Neuronal stem cell (in vitro differentiated cells): ENCODE measurements around the gene WNT2.

ENCODE experiments used
- DNase-seq: peaks from one replicate; pipeline ENCODE4 v3.0.0-alpha.2; 2013; ENCODE audit warnings: low spot score
- H2AFZ ChIP-seq: one replicate; pipeline ENCODE4 v1.6.1; 2013; ENCODE audit warnings: mild to moderate bottlenecking, low read length, inconsistent platforms
- H2AK5ac ChIP-seq: 2 replicates; pipeline ENCODE4 v1.6.1; 2013; ENCODE audit warnings: low read depth, mild to moderate bottlenecking, inconsistent platforms, low read length, moderate library complexity, mixed read lengths
- H2BK120ac ChIP-seq: 2 replicates; pipeline ENCODE4 v1.6.1; 2013; ENCODE audit warnings: low read depth, mild to moderate bottlenecking, inconsistent platforms, low read length, moderate library complexity, mixed read lengths
- H2BK12ac ChIP-seq: one replicate; pipeline ENCODE4 v1.6.1; 2013; ENCODE audit warnings: low read length, inconsistent platforms
- H2BK15ac ChIP-seq: 2 replicates; pipeline ENCODE4 v1.6.1; 2013; ENCODE audit warnings: mild to moderate bottlenecking, low read length, inconsistent platforms, mixed read lengths
- H2BK5ac ChIP-seq: one replicate; pipeline ENCODE4 v1.6.1; 2013; ENCODE audit warnings: inconsistent platforms, mild to moderate bottlenecking, low read length, moderate library complexity
- H3K14ac ChIP-seq: one replicate; pipeline ENCODE4 v1.6.1; 2013; ENCODE audit warnings: low read length, inconsistent platforms
- H3K18ac ChIP-seq: 2 replicates; pipeline ENCODE4 v1.6.1; 2013; ENCODE audit warnings: low read length, inconsistent platforms
- H3K23ac ChIP-seq: 2 replicates; pipeline ENCODE4 v1.6.1; 2013; ENCODE audit warnings: low read depth, mild to moderate bottlenecking, mixed read lengths, low read length, inconsistent platforms; ENCODE audit not compliant: poor library complexity
- H3K27ac ChIP-seq: replicated peaks from 3 replicates; pipeline ENCODE4 v1.5.1; 2013; ENCODE audit warnings: low read length, inconsistent platforms
- H3K27me3 ChIP-seq, 3 experiments: 2 replicates each; pipeline ENCODE4 v1.6.1; 2013; ENCODE audit warnings: low read length in 3 of 3, mild to moderate bottlenecking in 2 of 3, inconsistent platforms in 1 of 3, low read depth in 1 of 3, mixed read lengths in 1 of 3, moderate library complexity in 1 of 3; ENCODE audit not compliant: control insufficient read depth in 3 of 3, insufficient read depth in 3 of 3
- H3K36me3 ChIP-seq, 2 donors: replicated peaks in 1 of 2; 2 replicates each; pipeline ENCODE4 v1.6.1; 2013; ENCODE audit warnings: low read length in 2 of 2; ENCODE audit not compliant: control insufficient read depth in 2 of 2, insufficient read depth in 2 of 2
- H3K4ac ChIP-seq: 2 replicates; pipeline ENCODE4 v1.6.1; 2013; ENCODE audit warnings: inconsistent platforms, mild to moderate bottlenecking, low read length, moderate library complexity
- H3K4me1 ChIP-seq, 2 donors: 1 replicate in 1 of 2; 2 replicates in 1 of 2; pipeline ENCODE4 v1.6.1; 2013; ENCODE audit warnings: low read length in 2 of 2, low read depth in 1 of 2; ENCODE audit not compliant: control insufficient read depth in 2 of 2, insufficient read depth in 1 of 2
- H3K4me2 ChIP-seq: one replicate; pipeline ENCODE4 v1.6.1; 2013; ENCODE audit warnings: mild to moderate bottlenecking, low read length, inconsistent platforms; ENCODE audit not compliant: insufficient read depth, poor library complexity, severe bottlenecking
- H3K4me3 ChIP-seq, 2 donors: 2 replicates each; pipeline ENCODE4 v1.5.1; 2013; ENCODE audit warnings: low read length in 2 of 2, mild to moderate bottlenecking in 2 of 2, inconsistent platforms in 1 of 2, moderate library complexity in 1 of 2
- H3K79me1 ChIP-seq: one replicate; pipeline ENCODE4 v1.6.1; 2013; ENCODE audit warnings: low read depth, mild to moderate bottlenecking, inconsistent platforms, low read length, moderate library complexity
- H3K9ac ChIP-seq: one replicate; pipeline ENCODE4 v1.6.1; 2013; ENCODE audit warnings: mild to moderate bottlenecking, low read depth, low read length, inconsistent platforms; ENCODE audit not compliant: poor library complexity
- H3K9me3 ChIP-seq, 2 donors: replicated peaks in 1 of 2; 2 replicates each; pipeline versions ENCODE3 to v1.6.1; 2013; ENCODE audit warnings: low read length in 2 of 2, mild to moderate bottlenecking in 2 of 2, inconsistent platforms in 1 of 2, low read depth in 1 of 2, mixed read lengths in 1 of 2, moderate library complexity in 1 of 2; ENCODE audit not compliant: control insufficient read depth in 2 of 2, insufficient read depth in 1 of 2
- H4K8ac ChIP-seq: one replicate; pipeline ENCODE4 v1.6.1; 2013; ENCODE audit warnings: low read depth, mild to moderate bottlenecking, inconsistent platforms, low read length, moderate library complexity
- H4K91ac ChIP-seq: one replicate; pipeline ENCODE4 v1.6.1; 2013; ENCODE audit warnings: low read length, low read depth, mild to moderate bottlenecking, inconsistent platforms; ENCODE audit not compliant: poor library complexity
- WGBS, 2 donors: extraction: QIAGEN DNeasy Blood & Tissue Kit; methylation state at CpG; one replicate each; pipeline ENCODE4 v1.1.7; 2013; ENCODE audit warnings: missing lambda C conversion rate in 2 of 2, mixed read lengths in 1 of 2; ENCODE audit not compliant: insufficient read length in 2 of 2, insufficient replicate concordance in 1 of 2; ENCODE audit errors: extremely low coverage in 2 of 2; 5-methylcytosine and 5-hydroxymethylcytosine counted together

Gene WNT2

DNA sequence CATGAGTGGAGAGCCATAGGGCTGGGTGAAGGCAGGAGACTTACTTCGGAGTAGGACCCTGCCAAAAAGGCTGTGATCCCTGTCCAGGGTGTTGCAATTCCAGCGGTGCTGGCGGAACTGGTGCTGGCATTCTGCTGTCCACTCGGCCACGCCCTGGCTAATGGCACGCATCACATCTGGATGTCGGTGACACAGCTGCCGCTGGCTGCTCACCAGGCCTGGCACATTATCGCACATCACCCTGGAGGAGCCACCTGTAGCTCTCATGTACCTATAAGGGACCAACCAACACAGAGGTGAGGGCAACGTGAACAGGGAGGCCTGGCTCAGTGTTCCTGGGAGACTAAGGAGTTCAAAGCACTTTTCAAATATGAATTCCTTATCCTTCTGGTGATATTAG, 2.3 kb downstream of the WNT2 start:
- Histone ChIP-seq H4K91ac (no peak overlapping the region), H3K18ac (no peak overlapping the region), H3K4me1 (peaks cover 5 to 13% of the 10 kb centered on the region in 2 donors), H3K9ac (no peak overlapping the region), H3K36me3 (no peaks in the 10 kb centered on the region), H3K27ac (no peak overlapping the region), H3K4me2 (no peak overlapping the region), H2BK5ac (no peak overlapping the region), H2AFZ (no peak overlapping the region), H2BK120ac (no peak overlapping the region), H2AK5ac (no peak overlapping the region), H3K14ac (no peak overlapping the region), H4K8ac (no peak overlapping the region), H3K4me3 (no peak overlapping the region), H2BK15ac (no peak overlapping the region), H3K4ac (no peak overlapping the region), H2BK12ac (no peak overlapping the region), H3K9me3 (no peaks in the 10 kb centered on the region), H3K27me3 (peaks cover 19 to 95% (median 51%) of the 10 kb centered on the region in 3 experiments), H3K23ac (no peak overlapping the region), H3K79me1 (no peaks in the 10 kb centered on the region)
- DNase-seq: no peak
- no CpG with 5 or more reads among the region's 10 CpGs for WGBS, 2 donors

DNA sequence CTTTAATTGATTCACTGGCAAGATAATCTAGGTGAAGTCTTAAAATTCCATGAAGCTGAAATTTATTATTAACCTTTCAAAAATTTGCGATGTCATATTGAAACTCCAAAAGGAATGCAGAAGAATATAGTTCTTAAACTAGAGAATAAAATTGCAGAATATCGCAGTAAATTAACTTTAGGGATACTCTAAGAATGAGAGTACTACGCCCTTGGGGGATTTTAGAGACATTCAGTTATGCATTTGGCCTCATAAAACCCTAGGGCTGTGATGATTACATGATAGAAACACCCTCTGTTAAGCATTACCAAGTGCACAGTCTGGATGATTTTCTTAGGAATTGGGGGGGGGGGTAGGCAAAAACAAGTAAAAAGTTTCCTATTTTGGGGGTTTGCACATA, 3.7 kb downstream of the WNT2 start:
- Histone ChIP-seq H2AFZ (no peak overlapping the region), H3K9me3 (no peaks in the 10 kb centered on the region), H4K8ac (no peak overlapping the region), H3K4me2 (no peak overlapping the region), H2AK5ac (no peak overlapping the region), H3K79me1 (no peaks in the 10 kb centered on the region), H2BK120ac (no peak overlapping the region), H3K27me3 (peaks cover 13 to 84% (median 38%) of the 10 kb centered on the region in 3 experiments), H3K4me1 (peaks cover 5 to 8% of the 10 kb centered on the region in 2 donors), H3K18ac (no peak overlapping the region), H3K27ac (no peak overlapping the region), H3K9ac (no peak overlapping the region), H2BK12ac (no peak overlapping the region), H2BK15ac (no peak overlapping the region), H3K4me3 (no peak overlapping the region), H3K14ac (no peak overlapping the region), H3K4ac (no peak overlapping the region), H3K23ac (no peak overlapping the region), H2BK5ac (no peak overlapping the region), H4K91ac (no peak overlapping the region), H3K36me3 (no peaks in the 10 kb centered on the region)
- no CpG with 5 or more reads among the region's 3 CpGs for WGBS, 2 donors
- DNase-seq: no peak

DNA sequence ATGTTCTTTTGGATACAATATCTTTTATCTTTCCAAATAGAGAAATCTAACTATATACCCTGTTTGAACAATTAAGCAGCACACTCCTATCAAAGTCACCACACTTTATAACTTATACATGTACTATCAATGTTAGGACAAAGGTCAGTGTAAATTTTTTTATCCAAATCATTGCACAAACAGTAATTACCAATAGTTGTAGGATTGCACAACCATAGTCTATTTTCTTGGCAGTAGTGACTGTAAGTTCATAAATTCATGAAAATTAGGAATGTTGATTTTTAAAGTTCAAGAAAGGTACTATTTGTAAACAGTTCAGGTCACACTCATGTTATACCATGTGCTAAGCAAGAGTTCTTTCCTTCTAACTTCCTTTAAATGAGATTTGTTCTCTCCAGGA, 9.3 kb downstream of the WNT2 start:
- Histone ChIP-seq H3K79me1 (no peaks in the 10 kb centered on the region), H2BK5ac (no peak overlapping the region), H2AFZ (no peak overlapping the region), H3K23ac (no peak overlapping the region), H3K9me3 (no peaks in the 10 kb centered on the region), H3K4me3 (no peak overlapping the region), H4K91ac (no peak overlapping the region), H2BK12ac (no peak overlapping the region), H2AK5ac (no peak overlapping the region), H3K9ac (no peak overlapping the region), H3K4me1 (no peaks in the 10 kb centered on the region), H3K14ac (no peak overlapping the region), H3K18ac (no peak overlapping the region), H4K8ac (no peak overlapping the region), H2BK120ac (no peak overlapping the region), H3K4ac (no peak overlapping the region), H2BK15ac (no peak overlapping the region), H3K36me3 (no peaks in the 10 kb centered on the region), H3K27ac (no peak overlapping the region), H3K27me3 (peaks cover 0 to 32% (median 0%) of the 10 kb centered on the region in 3 experiments), H3K4me2 (no peak overlapping the region)
- no peak for DNase-seq

DNA sequence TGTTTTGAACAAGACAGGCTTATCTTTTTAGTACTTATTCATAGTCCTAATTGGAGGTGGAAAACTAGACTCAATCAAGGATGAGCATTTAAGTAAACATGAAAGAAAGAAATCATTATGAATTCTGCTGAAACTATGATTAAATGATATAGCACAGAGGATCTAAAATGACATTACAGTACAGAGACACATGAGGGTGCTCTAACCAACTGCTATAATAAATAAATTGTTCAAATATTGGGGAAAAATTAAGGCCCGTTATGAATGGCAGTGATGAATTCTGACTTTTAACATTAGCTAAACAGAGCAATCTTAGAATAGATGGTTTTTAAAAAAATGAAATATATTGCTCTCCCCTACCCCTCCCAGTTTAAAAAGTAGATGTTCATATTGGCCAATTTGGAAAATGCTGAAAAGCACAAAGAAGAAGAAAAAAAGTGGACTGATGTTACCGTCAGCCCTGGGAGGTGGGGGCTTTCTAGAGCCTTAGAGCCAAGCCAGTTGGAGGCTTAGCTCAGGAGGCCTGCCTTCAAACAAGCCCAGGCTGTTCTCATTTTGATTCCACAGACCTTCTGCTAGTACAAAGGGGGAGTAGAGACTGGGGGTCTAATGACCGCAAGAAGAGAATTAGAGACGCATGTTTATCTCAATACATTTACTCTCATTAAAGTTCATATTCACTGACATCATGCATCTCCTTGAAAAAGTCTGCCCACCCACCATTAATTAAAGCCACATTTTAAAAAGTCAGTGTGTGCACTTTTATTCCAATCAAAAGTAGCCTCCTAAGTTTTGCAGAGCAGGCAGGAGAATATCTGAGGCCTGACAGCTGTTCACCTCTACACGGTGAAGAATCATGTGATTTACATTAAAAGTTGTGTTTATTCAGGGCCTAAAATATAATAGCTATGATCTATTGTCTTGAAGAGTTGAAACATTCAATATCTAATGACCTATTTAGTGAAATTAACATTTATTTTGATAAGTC, 10.0 kb downstream of the WNT2 start:
- no peak overlapping the region for H4K91ac ChIP-seq
- no peak for DNase-seq
- no peaks in the 10 kb centered on the region for H3K79me1 ChIP-seq
- H2BK5ac ChIP-seq: no peak overlapping the region
- H3K4me3 ChIP-seq: no peak overlapping the region
- H4K8ac ChIP-seq: no peak overlapping the region
- no peak overlapping the region for H3K18ac ChIP-seq
- no peak overlapping the region for H3K9ac ChIP-seq
- no peak overlapping the region for H2AK5ac ChIP-seq
- H3K4me2 ChIP-seq: no peak overlapping the region
- WGBS, 2 donors: no CpG with 5 or more reads among the region's 5 CpGs
- H3K4ac ChIP-seq: no peak overlapping the region
- no peak overlapping the region for H2AFZ ChIP-seq
- no peak overlapping the region for H3K27ac ChIP-seq
- no peaks in the 10 kb centered on the region for H3K4me1 ChIP-seq
- no peak overlapping the region for H3K23ac ChIP-seq
- H2BK15ac ChIP-seq: no peak overlapping the region
- peaks cover 0 to 25% (median 0%) of the 10 kb centered on the region in 3 experiments for H3K27me3 ChIP-seq
- no peak overlapping the region for H2BK120ac ChIP-seq
- no peaks in the 10 kb centered on the region for H3K36me3 ChIP-seq
- no peak overlapping the region for H3K14ac ChIP-seq
- H2BK12ac ChIP-seq: no peak overlapping the region
- no peaks in the 10 kb centered on the region for H3K9me3 ChIP-seq
